Measurements from ENCODE around the gene CIC.

- TF ChIP-seq CTCF (IDR thresholded peaks at IDR 0.05) (no peak), POLR2A (IDR thresholded peaks at IDR 0.05) (no peak)
Measured at GRCh38 chr19:42275103-42275502, 6.1 kb downstream of the CIC start.
